Heart right ventricle (tissue), 16 donors: ENCODE data around the gene STAB2. TPM values are rescaled to one million over a fixed set of nuclear protein-coding genes. Genes with fewer than 3 reads are reported as not detected.

Experiments
- ATAC-seq, 8 donors: fragments of 200-7000 bp; cut with Tn5 transposase; one replicate each; pipeline ENCODE4 v1.9.1; 2020; ENCODE audit warnings: mild to moderate bottlenecking in 8 of 8, moderate library complexity in 8 of 8, moderate number of reproducible peaks in 1 of 8
- DNase-seq, 2 donors: peaks; one replicate each; pipeline ENCODE4 v3.0.0-alpha.2; 2020
- H3K27ac ChIP-seq, 10 donors: fragments of 200-600 bp; sonication (generic) in 2 of 10; one replicate each; pipeline versions ENCODE4 v1.5.0 to v1.8.0; 2020 to 2022; ENCODE audit warnings: mild to moderate bottlenecking in 3 of 10
- H3K27me3 ChIP-seq, 7 donors: fragments of 200-600 bp; one replicate each; pipeline ENCODE4 v1.8.0; 2021 to 2022; ENCODE audit warnings: mild to moderate bottlenecking in 2 of 7
- H3K36me3 ChIP-seq, 9 donors: fragments of 200-600 bp; sonication (generic) in 1 of 9; one replicate each; pipeline versions ENCODE4 v1.5.0 to v1.8.0; 2020 to 2022; ENCODE audit warnings: mild to moderate bottlenecking in 2 of 9
- H3K4me1 ChIP-seq, 9 donors: fragments of 200-600 bp; sonication (generic) in 1 of 9; one replicate each; pipeline versions ENCODE4 v1.5.0 to v1.8.0; 2020 to 2022; ENCODE audit warnings: mild to moderate bottlenecking in 4 of 9
- H3K4me3 ChIP-seq, 10 donors: fragments of 200-600 bp; sonication (generic) in 2 of 10; one replicate each; pipeline versions ENCODE4 v1.5.0 to v1.8.0; 2020 to 2022; ENCODE audit warnings: mild to moderate bottlenecking in 7 of 10, moderate library complexity in 2 of 10
- H3K9me3 ChIP-seq, 11 donors: fragments of 200-600 bp in 10 of 11; sonication (generic) in 2 of 11; one replicate each; pipeline versions ENCODE4 v1.5.0 to v1.8.0; 2013 to 2022; ENCODE audit warnings: mild to moderate bottlenecking in 2 of 11, control low read depth in 1 of 11, moderate library complexity in 1 of 11
- WGBS, 2 donors: extraction: QIAGEN DNeasy Blood & Tissue Kit; methylation state at CpG; one replicate each; pipeline ENCODE4 v1.1.7; 2013; ENCODE audit warnings: inconsistent platforms in 1 of 2; 5-methylcytosine and 5-hydroxymethylcytosine counted together
- intact Hi-C, 10 donors: fragments of 100-400 bp; cut with DNase I; formaldehyde crosslinking; loops; one replicate each; pipeline versions ENCODE4 v1.11.1 to v1.14.2; 2022
- polyA plus RNA-seq, 2 donors: library from polyadenylated mRNA; stranded (reverse); fragments of 200-250 nt; gene quantifications; one replicate each; pipeline ENCODE4 v1.2.3, GENCODE V29; 2013
- total RNA-seq, 10 donors: library from RNA; stranded (reverse); fragmentation: NEBNext Ultra II Directional in 3 of 10; extraction: Animal tissue kit (Norgen Biotek cat#: 25700) in 3 of 10; gene quantifications; one replicate each; pipeline versions ENCODE4 v1.2.1 to v1.2.4, GENCODE V29; 2021 to 2023
- TF ChIP-seq, protein P1 (sequence below), 9 donors: fragments of 200-600 bp; sonication (generic) in 2 of 9; IDR thresholded peaks; one replicate each; pipeline versions ENCODE4 v1.5.0 to v1.8.0; 2021 to 2022; ENCODE audit warnings: antibody characterized with exemption in 9 of 9, mild to moderate bottlenecking in 5 of 9, moderate library complexity in 1 of 9
- donor health status: Arrhythmogenic right ventricular cardiomyopathy.
- donor health status: ischemic (EF 13 %, LVEDD 7.1; RV severe dilation, severe dysfunction).
- donor health status: healthy with polysubstance abuse.
- donor health status: DM: no; HTN: yes; CAD: no.
- donor health status: DM: no; HTN: no; CAD: no.
- donor health status: ischemic (EF 25% LVEDD 6.9; RV normal size, moderate dysfunction).
- donor health status: ischemic (EF 25% LVEDD 5.7; RV mildly dilated, moderate dysfunction).
- donor health status: healthy.
- donor health status: DM: yes; HTN: yes; CAD: no.
- donor health status: Ischemic cardiomyopathy.
- donor health status: ischemic (EF 35%, LVEDD 5.7; RV mildly dilated, moderate dysfunction).
- donor health status: nonischemic (EF 11% LVEDD 7.7; RV severe dilation, severe dysfunction).
- donor health status: DM: yes; HTN: yes; CAD: no.
- donor health status: PGD.
- donor health status: ischemic (EF 29% LVEDD 5.4; RV normal size, mild dysfunction).
- donor health status: nonischemic (EF 23%, LVEDD 6.1; RV moderate dilation, normal function).

The STAB2 gene
- total and polyA plus RNA-seq, 12 donors, result 0.01 to 0.50 (median 0.17) TPM; not detected in 3

DNA sequence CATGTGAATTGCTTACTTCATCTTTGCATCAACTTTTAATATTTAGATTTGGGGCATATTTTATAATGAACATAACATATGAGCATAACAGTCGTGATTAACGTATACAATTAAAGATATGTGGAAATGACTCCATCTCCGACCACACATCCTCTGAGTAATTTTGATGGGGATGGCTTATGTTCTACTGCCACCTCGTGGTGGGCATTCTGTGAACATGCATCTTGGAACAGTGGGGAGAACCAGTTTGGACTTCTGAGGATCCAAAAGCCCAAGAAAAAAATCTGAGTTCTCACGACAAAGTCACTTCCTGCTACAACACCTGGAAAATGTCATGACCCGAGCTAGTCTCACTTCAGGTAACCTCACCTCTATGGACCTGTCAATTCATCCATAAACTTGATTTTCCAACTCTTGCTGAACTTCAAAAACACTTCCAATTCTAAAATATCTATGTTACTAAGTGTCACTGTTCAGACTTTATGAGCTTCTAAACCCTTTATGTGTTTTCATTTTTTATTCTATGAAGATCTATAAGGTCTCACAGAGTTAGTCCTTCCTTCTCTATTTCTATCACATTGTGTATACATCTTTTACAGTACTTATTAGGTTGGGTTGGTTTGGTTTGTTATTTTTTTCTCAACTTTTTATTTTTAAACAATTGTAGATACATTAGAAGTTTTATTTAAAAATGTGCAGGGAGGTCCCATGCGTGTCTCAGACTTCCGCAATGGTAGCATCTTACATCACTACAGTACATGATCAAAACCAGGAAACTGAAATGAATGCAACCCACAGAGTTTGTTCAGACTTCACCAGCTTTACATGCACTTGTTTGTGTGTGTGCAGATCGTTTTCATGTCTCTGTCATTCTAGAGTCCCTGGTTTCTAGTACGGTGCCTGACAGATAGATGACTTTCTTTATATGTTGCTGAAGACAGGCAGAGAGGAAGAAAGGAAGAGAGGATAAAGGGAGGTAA, 38.2 kb upstream of the STAB2 start:
- peak in 1 of 2 donors; percentile 51 for DNase-seq
- H3K27me3 ChIP-seq, result peaks cover 0 to 27% (median 7%) of the 10 kb centered on the region in 7 donors
- no peaks in the 10 kb centered on the region for H3K36me3 ChIP-seq
- 23 to 25% methylated on average over 10 of the region's 10 CpGs for WGBS, 2 donors
- no peak overlapping the region for H3K4me3 ChIP-seq
- H3K4me1 ChIP-seq, result no peaks in the 10 kb centered on the region
- TF ChIP-seq, protein P1, sequence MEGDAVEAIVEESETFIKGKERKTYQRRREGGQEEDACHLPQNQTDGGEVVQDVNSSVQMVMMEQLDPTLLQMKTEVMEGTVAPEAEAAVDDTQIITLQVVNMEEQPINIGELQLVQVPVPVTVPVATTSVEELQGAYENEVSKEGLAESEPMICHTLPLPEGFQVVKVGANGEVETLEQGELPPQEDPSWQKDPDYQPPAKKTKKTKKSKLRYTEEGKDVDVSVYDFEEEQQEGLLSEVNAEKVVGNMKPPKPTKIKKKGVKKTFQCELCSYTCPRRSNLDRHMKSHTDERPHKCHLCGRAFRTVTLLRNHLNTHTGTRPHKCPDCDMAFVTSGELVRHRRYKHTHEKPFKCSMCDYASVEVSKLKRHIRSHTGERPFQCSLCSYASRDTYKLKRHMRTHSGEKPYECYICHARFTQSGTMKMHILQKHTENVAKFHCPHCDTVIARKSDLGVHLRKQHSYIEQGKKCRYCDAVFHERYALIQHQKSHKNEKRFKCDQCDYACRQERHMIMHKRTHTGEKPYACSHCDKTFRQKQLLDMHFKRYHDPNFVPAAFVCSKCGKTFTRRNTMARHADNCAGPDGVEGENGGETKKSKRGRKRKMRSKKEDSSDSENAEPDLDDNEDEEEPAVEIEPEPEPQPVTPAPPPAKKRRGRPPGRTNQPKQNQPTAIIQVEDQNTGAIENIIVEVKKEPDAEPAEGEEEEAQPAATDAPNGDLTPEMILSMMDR (IDR thresholded peaks at IDR 0.05), result peak; percentile 57 to 85 (median 78)
- intact Hi-C loops, result loop anchor here (2.0 to 5.0 kb wide), 5 partner anchors 600 to 667 kb away; no protein-coding TSS in a partner anchor
- H3K9me3 ChIP-seq, result no peaks in the 10 kb centered on the region
- peak in 5 of 8 donors; percentile 38 to 73 (median 66) for ATAC-seq
- no peak overlapping the region for H3K27ac ChIP-seq

DNA sequence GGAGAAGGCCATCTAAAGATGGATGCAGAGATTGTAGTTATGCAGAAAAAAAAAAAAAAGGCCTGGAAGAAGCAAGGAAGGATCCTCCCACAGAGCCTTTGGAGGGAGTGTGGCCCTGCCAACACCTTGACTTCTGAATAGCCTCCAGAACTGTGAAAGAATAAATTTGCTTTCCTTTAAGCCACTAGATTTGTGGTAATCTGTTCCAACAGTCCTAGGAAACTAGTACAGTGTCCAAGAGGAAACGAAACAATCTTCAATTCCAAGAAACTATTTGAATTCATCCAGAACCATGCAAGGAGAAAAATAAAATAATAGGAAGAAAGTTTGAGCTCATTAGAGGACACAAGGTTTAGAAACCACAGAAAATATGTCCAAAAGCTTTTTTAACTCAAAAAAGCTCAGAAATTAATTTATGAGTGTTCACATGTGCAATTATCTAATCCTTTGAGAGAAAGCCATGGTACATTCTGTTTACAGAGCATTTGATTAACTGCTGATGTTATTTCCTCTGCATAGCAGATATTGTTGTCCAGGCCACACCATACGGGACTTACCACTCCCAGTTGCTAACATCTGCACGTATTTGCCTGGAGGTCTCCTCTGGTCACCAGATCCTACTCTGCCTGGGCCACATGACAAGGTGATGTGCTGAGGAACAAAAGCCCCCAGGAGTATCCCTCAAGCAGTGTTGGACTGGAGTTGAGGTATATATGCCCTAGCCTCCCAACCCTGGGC, 30.0 kb upstream of the STAB2 start:
- H3K27me3 ChIP-seq, result peaks cover 0 to 10% (median 0%) of the 10 kb centered on the region in 7 donors
- H3K36me3 ChIP-seq, result no peaks in the 10 kb centered on the region
- DNase-seq, result no peak
- TF ChIP-seq, protein P1 (IDR thresholded peaks at IDR 0.05), result no peak
- no peak overlapping the region for H3K4me3 ChIP-seq
- ATAC-seq, result peak in 5 of 8 donors; percentile 53 to 91 (median 74)
- WGBS, 2 donors, result 54 to 60% methylated on average over 3 of the region's 3 CpGs
- H3K4me1 ChIP-seq, result peaks cover 0 to 5% (median 0%) of the 10 kb centered on the region in 9 donors
- H3K9me3 ChIP-seq, result no peaks in the 10 kb centered on the region
- intact Hi-C loops, result loop anchor here in 1 of 10 donors (10.0 kb wide), 1 partner anchor 612 kb away; no protein-coding TSS in a partner anchor
- H3K27ac ChIP-seq, result peak overlapping the region in 3 of 10 donors; percentile 9 to 54 (median 28)

DNA sequence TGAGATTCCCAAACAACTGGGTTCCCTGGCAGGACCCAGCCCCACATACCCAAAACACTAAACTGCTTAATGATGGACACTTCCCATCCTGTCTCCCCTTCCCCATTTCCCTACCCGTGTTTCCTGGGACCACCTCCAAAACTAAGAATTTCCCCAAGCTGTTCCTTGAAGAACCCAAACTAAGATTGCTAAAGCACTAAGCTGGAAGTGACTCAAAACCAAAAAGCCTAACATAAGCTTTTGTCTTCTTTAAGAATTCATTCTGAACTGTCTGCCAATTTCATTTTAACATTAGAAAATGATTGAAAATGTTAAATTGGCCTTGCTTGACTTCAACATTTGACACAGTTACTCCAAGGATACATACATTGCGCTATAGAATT, 29.5 kb upstream of the STAB2 start:
- no peak for DNase-seq
- intact Hi-C loops, result loop anchor here in 1 of 10 donors (10.0 kb wide), 1 partner anchor 613 kb away; no protein-coding TSS in a partner anchor
- Histone ChIP-seq H3K36me3 (no peaks in the 10 kb centered on the region), H3K9me3 (no peaks in the 10 kb centered on the region), H3K4me1 (peaks cover 0 to 5% (median 0%) of the 10 kb centered on the region in 9 donors), H3K4me3 (no peak overlapping the region), H3K27ac (peak overlapping the region in 3 of 10 donors; percentile 9 to 54 (median 28)), H3K27me3 (peaks cover 0 to 10% (median 0%) of the 10 kb centered on the region in 7 donors)
- 77 to 80% methylated on average over 2 of the region's 2 CpGs for WGBS, 2 donors
- TF ChIP-seq, protein P1 (IDR thresholded peaks at IDR 0.05), result no peak
- no peak for ATAC-seq

DNA sequence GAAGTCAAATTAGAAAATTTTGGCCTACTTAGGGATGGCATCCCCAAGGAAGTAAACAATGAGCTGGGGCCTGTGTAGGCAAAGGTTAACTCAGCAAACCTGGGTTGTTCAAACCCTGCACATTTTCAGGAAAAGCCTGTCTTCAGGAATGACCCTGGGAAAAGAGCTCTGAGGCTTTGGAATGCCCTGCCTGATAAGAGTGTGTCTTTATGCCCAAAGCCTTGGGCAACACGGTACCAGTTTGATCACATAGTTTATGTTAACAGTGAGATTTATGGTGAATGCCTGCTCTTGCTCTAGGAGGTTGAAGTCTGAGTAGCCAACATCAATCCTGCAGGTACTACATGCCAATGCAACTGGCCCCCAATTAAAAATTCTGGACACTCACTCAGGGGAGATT, 28.2 kb upstream of the STAB2 start:
- no peak for ATAC-seq
- Histone ChIP-seq H3K4me3 (no peak overlapping the region), H3K27me3 (peaks cover 0 to 5% (median 0%) of the 10 kb centered on the region in 7 donors), H3K4me1 (peaks cover 0 to 5% (median 0%) of the 10 kb centered on the region in 9 donors), H3K27ac (no peak overlapping the region), H3K9me3 (peaks cover 0 to 5% (median 0%) of the 10 kb centered on the region in 11 donors), H3K36me3 (no peaks in the 10 kb centered on the region)
- no peak for DNase-seq
- TF ChIP-seq, protein P1 (IDR thresholded peaks at IDR 0.05), result no peak
- WGBS, 2 donors, result 55 to 71% methylated on average over 1 of the region's 1 CpG
- intact Hi-C loops, result loop anchor here in 1 of 10 donors (10.0 kb wide), 1 partner anchor 614 kb away; no protein-coding TSS in a partner anchor
